Measurements from ENCODE around the gene APOB. TPM values are rescaled to one million over a fixed set of nuclear protein-coding genes. Genes with fewer than 3 reads are reported as not detected.

APOB gene
- total RNA-seq, 1 donor from 2014 or later = under 0.01 TPM

GRCh38 chr2:21026479-21027282 is 17.2 kb downstream of the APOB start:
- Histone ChIP-seq H3K4me3 (ENCODE audit: low read depth, low read length) (no peak overlapping the region), H3K36me3 (ENCODE audit: control insufficient read depth, insufficient read depth, low read length) (no peaks in the 10 kb centered on the region), H3K27me3 (ENCODE audit: control insufficient read depth, insufficient read depth, low read length) (no peaks in the 10 kb centered on the region)
- FAIRE-seq = no peak
- no peak for DNase-seq (ENCODE audit: low read depth)
- no peak for TF ChIP-seq CTCF (IDR thresholded peaks at IDR 0.05; ENCODE audit: insufficient read depth, low read length, severe bottlenecking)

GRCh38 chr2:21025690-21026478 is 18.0 kb downstream of the APOB start:
- DNase-seq (ENCODE audit: low read depth) (no peak), FAIRE-seq (no peak)
- Histone ChIP-seq H3K4me3 (ENCODE audit: low read depth, low read length) (no peak overlapping the region), H3K27me3 (ENCODE audit: control insufficient read depth, insufficient read depth, low read length) (no peaks in the 10 kb centered on the region), H3K36me3 (ENCODE audit: control insufficient read depth, insufficient read depth, low read length) (no peaks in the 10 kb centered on the region)
- TF ChIP-seq CTCF (IDR thresholded peaks at IDR 0.05; ENCODE audit: insufficient read depth, low read length, severe bottlenecking) = no peak

GRCh38 chr2:21024722-21025389 is 19.0 kb downstream of the APOB start:
- TF ChIP-seq CTCF (IDR thresholded peaks at IDR 0.05; ENCODE audit: insufficient read depth, low read length, severe bottlenecking) = no peak
- DNase-seq (ENCODE audit: low read depth) (no peak), FAIRE-seq (no peak)
- H3K36me3 ChIP-seq (ENCODE audit: control insufficient read depth, insufficient read depth, low read length) = no peaks in the 10 kb centered on the region
- no peak overlapping the region for H3K4me3 ChIP-seq (ENCODE audit: low read depth, low read length)
- H3K27me3 ChIP-seq (ENCODE audit: control insufficient read depth, insufficient read depth, low read length) = no peaks in the 10 kb centered on the region

- Histone ChIP-seq H3K4me3 (ENCODE audit: low read depth, low read length) (no peak overlapping the region), H3K27me3 (ENCODE audit: control insufficient read depth, insufficient read depth, low read length) (no peaks in the 10 kb centered on the region), H3K36me3 (ENCODE audit: control insufficient read depth, insufficient read depth, low read length) (no peaks in the 10 kb centered on the region)
- no peak for FAIRE-seq
- TF ChIP-seq CTCF (IDR thresholded peaks at IDR 0.05; ENCODE audit: insufficient read depth, low read length, severe bottlenecking) = no peak
- DNase-seq (ENCODE audit: low read depth) = no peak
These were observed 19.7 kb downstream of the APOB start for GRCh38 chr2:21024198-21024597.

GRCh38 chr2:21023419-21024181 is 20.3 kb downstream of the APOB start:
- DNase-seq (ENCODE audit: low read depth) = no peak
- TF ChIP-seq CTCF (IDR thresholded peaks at IDR 0.05; ENCODE audit: insufficient read depth, low read length, severe bottlenecking) = no peak
- H3K4me3 ChIP-seq (ENCODE audit: low read depth, low read length) = no peak overlapping the region
- H3K27me3 ChIP-seq (ENCODE audit: control insufficient read depth, insufficient read depth, low read length) = no peaks in the 10 kb centered on the region
- no peaks in the 10 kb centered on the region for H3K36me3 ChIP-seq (ENCODE audit: control insufficient read depth, insufficient read depth, low read length)
- FAIRE-seq = no peak
